ENCODE results near the gene GNE.
A peak's percentile ranks its signal among the peaks of the same experiment; 100 is the strongest.
"Not testable (repeated sequence)": the region's sequence is repeated elsewhere in the genome, so short reads cannot be mapped to it uniquely, and the experiment has no call there.

The GNE gene

GRCh38 chr9:36258208-36258995 lies at the start of gene GNE:
Gene GNE (minus strand): TSS chr9:36258448. CDS start chr9:36249355, 9,093 bp downstream.
- DNase-seq (ENCODE audit: low spot score) = peak; percentile 96

GRCh38 chr9:36306471-36307306 lies 48.4 kb upstream of the GNE start:
- no peak for DNase-seq (ENCODE audit: low spot score)

GRCh38 chr9:36304366-36304765 lies 46.1 kb upstream of the GNE start:
- DNase-seq (ENCODE audit: low spot score) = not testable (repeated sequence)

GRCh38 chr9:36301227-36301626 lies 43.0 kb upstream of the GNE start:
- DNase-seq (ENCODE audit: low spot score) = no peak

- DNase-seq (ENCODE audit: low spot score) = no peak
Observed at GRCh38 chr9:36298566-36298965, 40.3 kb upstream of the GNE start.

GRCh38 chr9:36297798-36298197 lies 39.5 kb upstream of the GNE start:
- no peak for DNase-seq (ENCODE audit: low spot score)

- DNase-seq (ENCODE audit: low spot score) = not testable (repeated sequence)
Observed at GRCh38 chr9:36294996-36295395, 36.7 kb upstream of the GNE start.

GRCh38 chr9:36293918-36294317 lies 35.7 kb upstream of the GNE start:
- DNase-seq (ENCODE audit: low spot score) = no peak

- no peak for DNase-seq (ENCODE audit: low spot score)
Observed at GRCh38 chr9:36293171-36293570, 34.9 kb upstream of the GNE start.

GRCh38 chr9:36292641-36293040 lies 34.4 kb upstream of the GNE start:
- no peak for DNase-seq (ENCODE audit: low spot score)

GRCh38 chr9:36290996-36291395 lies 32.7 kb upstream of the GNE start:
- no peak for DNase-seq (ENCODE audit: low spot score)

- no peak for DNase-seq (ENCODE audit: low spot score)
Observed at GRCh38 chr9:36289836-36290435, 31.7 kb upstream of the GNE start.

- no peak for DNase-seq (ENCODE audit: low spot score)
Observed at GRCh38 chr9:36288070-36288469, 29.8 kb upstream of the GNE start.

- no peak for DNase-seq (ENCODE audit: low spot score)
Observed at GRCh38 chr9:36286388-36286787, 28.1 kb upstream of the GNE start.

GRCh38 chr9:36284226-36284625 lies 26.0 kb upstream of the GNE start:
- no peak for DNase-seq (ENCODE audit: low spot score)

GRCh38 chr9:36282275-36282674 lies 24.0 kb upstream of the GNE start:
- DNase-seq (ENCODE audit: low spot score) = no peak

- DNase-seq (ENCODE audit: low spot score) = no peak
Observed at GRCh38 chr9:36280989-36281388, 22.7 kb upstream of the GNE start.

- no peak for DNase-seq (ENCODE audit: low spot score)
Observed at GRCh38 chr9:36278243-36278642, 20.0 kb upstream of the GNE start.

GRCh38 chr9:36276781-36277181 lies 18.5 kb upstream of the GNE start:
- DNase-seq (ENCODE audit: low spot score) = peak; percentile 81

- DNase-seq (ENCODE audit: low spot score) = no peak
Observed at GRCh38 chr9:36276254-36276653, 18.0 kb upstream of the GNE start.

GRCh38 chr9:36275060-36275459 lies 16.8 kb upstream of the GNE start:
- DNase-seq (ENCODE audit: low spot score) = no peak

GRCh38 chr9:36273354-36273753 lies 15.1 kb upstream of the GNE start:
- DNase-seq (ENCODE audit: low spot score) = not testable (repeated sequence)

GRCh38 chr9:36268007-36268427 lies 9.8 kb upstream of the GNE start:
- peak; percentile 32 for DNase-seq (ENCODE audit: low spot score)
